IPS-NIHi7 (cell line): ENCODE results near the gene OGA.
"Not testable (repeated sequence)": the region's sequence is repeated elsewhere in the genome, so short reads cannot be mapped to it uniquely, and the experiment has no call there.

ENCODE experiments used
- DNase-seq: peaks from one replicate; pipeline ENCODE4 v3.0.0; 2012; ENCODE audit warnings: mixed read lengths; ENCODE audit errors: extremely low spot score

OGA gene

DNA sequence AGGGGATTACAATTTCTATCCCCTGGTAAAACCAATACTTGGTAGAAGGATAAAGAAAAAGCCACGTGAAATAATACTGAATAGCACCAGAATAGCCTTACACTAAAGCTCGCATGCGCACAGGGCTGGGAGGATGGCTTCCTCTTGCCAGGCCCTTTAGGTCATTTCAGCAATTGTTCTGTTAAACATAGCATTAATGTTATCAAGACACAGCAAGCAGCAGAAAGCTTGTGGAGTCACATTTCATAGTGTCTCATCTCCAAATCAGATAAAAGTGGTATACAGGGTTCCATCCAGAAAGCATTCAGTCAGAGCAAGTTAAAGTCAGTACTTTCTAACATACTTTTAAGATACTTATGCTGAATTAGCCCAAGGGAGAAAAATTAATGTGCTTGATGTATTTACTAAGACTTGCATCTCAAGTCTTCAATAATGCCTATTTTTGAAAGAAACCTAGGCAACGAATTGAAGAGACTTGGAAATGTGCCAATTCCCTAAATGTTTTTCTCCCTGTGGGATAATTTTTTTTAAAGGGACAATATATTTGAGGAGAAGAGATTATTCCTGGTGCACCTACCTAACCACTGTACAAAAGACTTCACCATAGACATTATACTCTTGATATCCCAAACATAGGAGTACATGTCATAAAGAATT, 20.7 kb downstream of the OGA start:
- DNase-seq = no peak

- DNase-seq = no peak
These were observed 24.7 kb downstream of the OGA start for GRCh38 chr10:101793526-101793925.

- no peak for DNase-seq
These were observed 28.6 kb downstream of the OGA start for GRCh38 chr10:101789686-101790085.

DNA sequence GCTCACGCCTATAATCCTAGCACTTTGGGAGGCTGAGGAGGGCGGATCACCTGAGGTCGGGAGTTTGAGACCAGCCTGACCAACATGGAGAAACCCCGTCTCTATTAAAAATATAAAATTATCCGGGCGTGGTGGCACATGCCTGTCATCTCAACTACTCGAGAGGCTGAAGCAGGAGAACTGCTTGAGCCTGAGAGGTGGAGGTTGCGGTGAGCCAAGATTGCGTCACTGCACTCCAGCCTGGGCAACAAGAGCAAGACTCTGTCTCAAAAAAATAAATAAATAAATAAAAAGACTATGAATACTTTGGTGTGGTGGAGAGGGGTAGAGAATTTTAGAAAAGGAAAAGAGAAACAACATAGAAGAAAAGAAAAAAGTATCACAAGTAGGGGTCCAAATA, 29.0 kb downstream of the OGA start:
- DNase-seq = not testable (repeated sequence)

DNA sequence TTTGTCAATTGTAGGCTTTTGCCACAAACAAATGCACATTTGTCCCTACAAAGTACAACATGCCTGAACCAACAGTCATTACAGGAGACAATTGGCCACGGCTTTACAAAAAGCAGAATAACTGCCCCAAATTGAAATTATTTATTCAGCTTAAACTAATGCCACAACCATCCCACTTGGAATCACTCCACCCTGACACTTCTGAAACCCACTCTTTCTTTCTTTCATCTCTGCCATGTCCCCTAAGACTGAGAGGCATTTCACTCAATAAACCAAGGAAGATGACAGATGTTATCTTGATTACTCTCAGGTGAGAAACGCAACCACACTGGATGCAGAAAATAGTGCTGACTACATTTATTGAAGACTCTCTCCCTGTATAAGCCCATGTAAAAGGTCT, 32.4 kb downstream of the OGA start:
- DNase-seq = no peak

DNA sequence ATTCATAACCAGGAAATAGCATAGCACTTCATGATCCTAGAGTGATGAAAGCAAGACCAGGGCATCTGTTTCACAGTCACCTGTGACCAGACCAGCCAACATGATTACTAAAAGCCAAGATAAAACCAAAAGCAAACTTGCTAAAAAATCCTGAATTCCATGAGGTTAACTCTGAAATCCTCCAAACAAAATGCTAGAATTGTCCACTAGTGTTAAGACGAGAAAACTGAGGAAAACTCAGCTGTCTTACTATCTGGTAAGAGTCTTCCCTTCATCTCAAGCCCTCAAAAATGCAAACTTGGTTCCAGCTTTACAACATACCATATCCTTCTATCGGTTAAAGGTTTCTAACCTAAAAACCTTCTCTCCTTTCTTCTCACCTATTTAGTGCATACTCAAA, 33.7 kb downstream of the OGA start:
- no peak for DNase-seq

DNA sequence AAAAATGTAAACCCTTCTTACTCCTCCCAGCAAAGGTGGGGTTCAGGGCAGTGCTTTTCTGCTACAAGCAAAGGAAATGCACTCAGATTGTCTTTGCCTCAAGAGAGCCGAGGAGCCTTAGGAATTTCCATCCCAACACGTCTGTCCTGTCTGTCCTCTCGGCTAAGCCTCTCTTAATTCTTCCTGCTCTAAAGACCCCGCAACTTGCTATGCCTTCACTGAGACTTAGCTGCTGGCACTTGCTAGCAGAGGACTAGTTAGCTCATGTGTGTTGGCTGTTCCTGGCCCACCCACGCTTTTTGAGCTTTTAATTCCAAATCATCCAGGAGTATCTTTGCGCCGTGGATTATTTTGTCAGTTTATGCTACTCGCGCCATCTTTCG, 34.5 kb downstream of the OGA start:
- peak; percentile 49 for DNase-seq

GRCh38 chr10:101782811-101783735, 35.2 kb downstream of the OGA start, which contains the start of gene NPM3:
Gene NPM3 (minus strand): TSS chr10:101783446. CDS start chr10:101783390, 56 bp downstream.
- peak; percentile 94 for DNase-seq

DNA sequence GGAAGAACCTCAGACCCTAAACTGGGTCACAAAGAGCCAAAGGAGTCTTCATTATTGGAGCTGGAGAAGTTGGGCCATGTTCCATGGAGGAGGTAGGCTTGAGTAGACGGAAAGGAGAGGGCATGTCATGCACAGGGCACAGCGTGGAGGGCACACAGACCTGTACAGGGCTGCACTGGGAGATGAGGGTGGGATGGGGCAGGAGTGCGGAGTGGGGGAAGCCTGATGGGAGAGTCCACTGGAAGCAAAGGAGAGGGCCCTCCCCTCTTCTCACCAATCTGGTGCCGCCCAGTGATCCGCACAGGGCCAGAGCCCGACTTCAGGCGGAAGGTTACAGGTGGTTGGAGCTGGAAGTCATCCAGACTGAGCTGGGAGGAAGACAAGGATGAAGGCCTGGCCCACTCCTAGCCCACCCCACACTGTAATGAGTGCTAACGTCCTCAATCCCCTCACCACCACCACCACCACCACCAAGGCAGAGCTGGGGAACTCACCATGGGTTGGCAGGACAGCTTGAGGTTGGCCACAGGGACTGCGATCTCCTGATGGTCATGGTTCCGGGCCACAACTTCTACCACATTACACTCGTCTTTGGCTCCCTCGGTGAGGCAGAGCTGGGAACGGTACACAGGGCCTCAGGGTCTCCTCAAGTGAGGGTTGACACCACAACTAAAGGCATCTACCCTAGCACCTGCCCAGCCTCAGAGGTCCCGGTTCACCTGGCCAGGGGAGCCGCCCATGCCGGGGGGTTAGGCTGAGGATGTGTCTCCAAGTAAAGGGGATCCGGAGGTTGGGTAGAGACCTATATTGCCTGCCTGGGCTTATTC, 36.0 kb downstream of the OGA start:
- DNase-seq = no peak

DNA sequence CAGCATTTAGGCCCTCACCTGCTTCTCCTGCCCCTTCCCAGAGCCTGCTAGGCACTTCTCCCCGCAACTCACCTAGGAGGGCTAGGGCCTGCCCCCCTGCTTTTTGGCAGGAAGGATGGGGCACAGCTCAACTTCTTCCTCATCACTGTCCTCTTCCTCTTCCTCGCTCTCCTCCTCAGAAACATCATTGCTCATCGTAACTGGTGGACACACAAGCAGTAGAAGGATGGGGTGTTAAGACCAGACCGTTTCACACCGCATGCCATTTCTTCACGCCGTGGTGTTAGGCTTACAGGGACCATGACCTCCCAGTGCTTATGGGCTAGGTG, 36.6 kb downstream of the OGA start:
- DNase-seq = no peak

- DNase-seq = peak; percentile 84
These were observed 37.2 kb downstream of the OGA start for GRCh38 chr10:101780818-101781654.

GRCh38 chr10:101780187-101780817, 37.9 kb downstream of the OGA start:
- DNase-seq = no peak

DNA sequence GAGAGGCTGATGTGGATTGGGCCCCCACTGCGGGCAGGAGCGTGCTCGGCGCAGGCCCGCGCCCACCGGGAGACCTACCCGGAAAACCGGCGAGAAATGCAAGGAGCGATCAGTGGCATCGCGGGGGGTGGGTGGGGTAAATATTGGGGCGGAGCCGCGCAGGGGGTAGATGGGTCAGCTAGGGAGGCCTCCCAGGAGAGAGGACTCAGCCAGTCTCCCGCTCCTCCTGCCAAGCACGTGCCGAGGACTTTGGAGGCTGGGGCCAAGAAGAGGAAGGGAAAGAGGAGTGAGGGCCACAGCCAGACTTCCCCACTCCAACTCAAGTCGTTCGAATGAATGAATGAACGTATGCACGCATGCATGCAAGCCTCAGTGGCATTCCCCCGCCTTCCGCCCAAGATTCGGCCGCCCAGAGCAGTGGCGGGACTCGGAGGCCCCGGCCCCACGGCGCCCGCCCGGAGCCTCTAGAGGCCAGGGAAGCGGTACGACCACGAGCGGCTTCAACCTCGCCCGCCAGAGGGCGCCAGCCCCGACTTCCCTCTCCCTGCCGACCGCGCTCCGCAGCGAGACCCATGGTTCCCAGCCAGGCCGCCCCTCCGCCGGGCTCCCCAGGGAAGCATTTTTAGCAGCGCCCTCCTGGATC, 38.6 kb downstream of the OGA start:
- DNase-seq = peak; percentile 73

DNA sequence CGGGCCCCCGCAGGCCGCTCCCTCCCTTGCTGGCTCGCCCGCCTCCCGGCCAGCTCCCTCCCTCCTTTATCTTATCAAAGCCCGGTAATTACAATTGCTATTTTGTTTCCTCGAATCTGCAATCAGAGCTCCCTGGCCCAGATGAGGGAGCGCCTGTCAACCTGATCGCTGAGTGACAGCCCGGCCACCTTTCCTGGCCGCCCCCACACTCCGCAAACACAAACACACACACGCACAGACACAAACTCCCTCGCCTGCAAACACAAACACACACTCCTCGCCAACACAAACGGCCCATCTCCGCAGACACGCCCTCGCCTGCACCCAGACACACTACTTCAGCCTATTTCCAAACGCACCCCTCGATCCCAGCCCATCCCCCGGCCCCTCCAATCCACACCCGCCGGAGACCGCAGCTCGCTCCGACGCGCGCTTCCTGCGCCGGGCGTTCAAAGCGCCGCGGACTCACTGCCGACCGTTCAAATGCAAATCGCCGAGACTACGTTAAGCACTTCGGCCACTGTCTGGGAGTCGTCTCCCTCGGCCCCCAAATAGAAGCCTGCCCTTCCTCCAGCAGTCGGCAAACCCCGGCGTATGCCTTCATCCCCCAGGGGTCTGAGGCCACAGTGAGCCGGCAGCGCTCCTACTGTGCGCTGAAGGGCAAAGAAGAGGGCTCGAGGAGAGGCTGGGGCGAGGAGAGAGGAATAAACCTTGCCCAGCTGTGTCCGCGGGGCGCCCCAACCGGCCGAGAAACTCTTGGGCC, 39.3 kb downstream of the OGA start:
- DNase-seq = peak; percentile 71

GRCh38 chr10:101778151-101778780, 40.0 kb downstream of the OGA start:
- no peak for DNase-seq

DNA sequence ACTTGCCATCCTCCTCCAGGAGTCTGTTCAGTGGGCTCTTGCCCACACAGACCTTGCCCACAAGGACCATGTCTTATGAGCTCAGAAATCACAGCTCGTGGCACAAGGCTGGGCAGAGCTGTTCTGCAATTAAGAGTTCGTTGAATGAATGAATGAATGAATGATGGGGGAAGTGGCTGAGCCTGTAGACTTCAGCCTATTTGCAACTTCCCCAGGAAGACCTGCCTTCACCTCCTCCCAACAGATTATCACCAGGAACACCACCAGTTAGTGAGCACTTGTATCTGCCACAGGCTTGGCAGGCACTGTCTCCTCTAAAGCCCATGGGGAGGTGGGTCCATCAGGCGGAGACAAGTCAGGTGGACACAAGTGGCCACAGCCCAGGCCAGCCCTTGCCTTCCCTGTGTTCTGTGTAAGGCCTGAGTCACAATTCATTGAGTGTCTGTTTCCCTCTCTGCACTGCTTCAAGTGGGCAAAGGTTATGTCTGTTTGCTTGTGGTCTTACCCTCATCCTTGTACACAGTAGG, 40.6 kb downstream of the OGA start:
- DNase-seq = no peak

- peak; percentile 26 for DNase-seq
These were observed 42.0 kb downstream of the OGA start for GRCh38 chr10:101776161-101776817.
